Astrocyte of the cerebellum (primary cell): ENCODE measurements around the gene ZNF529.

ENCODE experiments used
- DNase-seq: peaks from one replicate; pipeline ENCODE4 v3.0.0-alpha.2; 2011; ENCODE audit warnings: low read depth
- H3K4me3 ChIP-seq: 2 replicates; pipeline ENCODE4 v1.5.1; 2011; ENCODE audit warnings: mild to moderate bottlenecking, low read depth, low read length, moderate library complexity
- CTCF ChIP-seq: IDR thresholded peaks from 2 replicates; pipeline ENCODE4 v1.5.1; 2012; ENCODE audit warnings: low read length, low read depth, moderate library complexity, mild to moderate bottlenecking; ENCODE audit errors: missing control alignments
- in situ Hi-C: cut with HindIII; loops from 2 replicates; pipeline ENCODE4 v1.10.0; 2017; ENCODE audit warnings: low sequenced_read_pairs

The ZNF529 gene

GRCh38 chr19:36514012-36514612 is 59.0 kb downstream of the ZNF529 start:
- no peak overlapping the region for H3K4me3 ChIP-seq
- no peak for TF ChIP-seq CTCF
- DNase-seq, result no peak
- in situ Hi-C loops, result no loop called here

DNA sequence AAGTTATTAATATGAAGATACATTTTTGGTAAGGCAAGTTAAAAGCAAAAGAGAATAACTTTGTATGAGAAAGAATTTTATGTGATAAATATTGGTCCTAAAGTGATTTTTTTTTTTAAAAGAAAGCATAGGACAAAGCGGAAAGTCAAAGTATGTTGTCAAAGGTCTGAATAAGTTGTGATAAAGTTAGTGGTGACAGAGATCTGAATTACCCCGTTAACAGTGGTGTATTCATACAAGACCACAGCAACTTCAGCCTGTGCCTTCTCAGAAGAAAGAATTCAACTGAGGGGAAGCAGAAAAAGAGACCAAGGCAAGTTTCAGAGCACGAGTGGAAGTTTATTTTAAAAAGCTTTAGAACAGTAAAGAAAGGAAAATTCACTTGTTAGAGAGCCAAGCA is 64.8 kb downstream of the ZNF529 start:
- no peak for DNase-seq
- no peak for TF ChIP-seq CTCF
- in situ Hi-C loops, result no loop called here
- H3K4me3 ChIP-seq, result no peak overlapping the region

- DNase-seq, result no peak
- in situ Hi-C loops, result no loop called here
- no peak overlapping the region for H3K4me3 ChIP-seq
- TF ChIP-seq CTCF, result no peak
These were observed 71.1 kb downstream of the ZNF529 start for GRCh38 chr19:36501973-36502372.

GRCh38 chr19:36497001-36497400 is 76.1 kb downstream of the ZNF529 start:
- in situ Hi-C loops, result no loop called here
- no peak overlapping the region for H3K4me3 ChIP-seq

More at GRCh38 chr19:36497001-36497400, 76.1 kb downstream of the ZNF529 start:
- TF ChIP-seq CTCF, result no peak
- DNase-seq, result no peak
